ENCODE measurements around the gene IGF1R.

IGF1R gene

GRCh38 chr15:98755138-98755537 lies 106.8 kb downstream of the IGF1R start:
- intact Hi-C loops (cut with micrococcal nuclease): no loop called here
- H3K27ac Mint-ChIP-seq: no peak overlapping the region
- no peaks in the 10 kb centered on the region for H3K36me3 Mint-ChIP-seq (ENCODE audit: low read depth)

GRCh38 chr15:98755781-98756180 lies 107.4 kb downstream of the IGF1R start:
- H3K9me3 Mint-ChIP-seq: no peaks in the 10 kb centered on the region
- no peak overlapping the region for H3K27ac Mint-ChIP-seq
- H3K27me3 Mint-ChIP-seq: no peaks in the 10 kb centered on the region
- peaks cover 25% of the 10 kb centered on the region for H3K4me1 Mint-ChIP-seq (ENCODE audit: low read depth)
- intact Hi-C loops (cut with micrococcal nuclease): no loop called here
- H3K36me3 Mint-ChIP-seq (ENCODE audit: low read depth): no peaks in the 10 kb centered on the region
- no peak overlapping the region for H3K4me3 Mint-ChIP-seq

More at GRCh38 chr15:98755138-98755537, 106.8 kb downstream of the IGF1R start:
- no peaks in the 10 kb centered on the region for H3K9me3 Mint-ChIP-seq
- H3K27me3 Mint-ChIP-seq: no peaks in the 10 kb centered on the region
- H3K4me1 Mint-ChIP-seq (ENCODE audit: low read depth): peaks cover 25% of the 10 kb centered on the region
- no peak overlapping the region for H3K4me3 Mint-ChIP-seq

- Mint-ChIP-seq H3K36me3 (ENCODE audit: low read depth) (no peaks in the 10 kb centered on the region), H3K4me3 (no peak overlapping the region), H3K9me3 (no peaks in the 10 kb centered on the region), H3K4me1 (ENCODE audit: low read depth) (peaks cover 30% of the 10 kb centered on the region), H3K27ac (peak overlapping the region; percentile 1), H3K27me3 (no peaks in the 10 kb centered on the region)
- intact Hi-C loops (cut with micrococcal nuclease): no loop called here
These were observed 109.9 kb downstream of the IGF1R start for GRCh38 chr15:98758224-98758623.

- no peaks in the 10 kb centered on the region for H3K36me3 Mint-ChIP-seq (ENCODE audit: low read depth)
- H3K27ac Mint-ChIP-seq: no peak overlapping the region
- intact Hi-C loops (cut with micrococcal nuclease): no loop called here
- H3K27me3 Mint-ChIP-seq: no peaks in the 10 kb centered on the region
- H3K4me1 Mint-ChIP-seq (ENCODE audit: low read depth): peaks cover 22% of the 10 kb centered on the region
- no peak overlapping the region for H3K4me3 Mint-ChIP-seq
- H3K9me3 Mint-ChIP-seq: no peaks in the 10 kb centered on the region
These were observed 110.9 kb downstream of the IGF1R start for GRCh38 chr15:98759277-98759676.

- no peak overlapping the region for H3K27ac Mint-ChIP-seq
- no peaks in the 10 kb centered on the region for H3K9me3 Mint-ChIP-seq
- no peak overlapping the region for H3K4me3 Mint-ChIP-seq
- no peaks in the 10 kb centered on the region for H3K27me3 Mint-ChIP-seq
- H3K4me1 Mint-ChIP-seq (ENCODE audit: low read depth): peaks cover 15% of the 10 kb centered on the region
- no peaks in the 10 kb centered on the region for H3K36me3 Mint-ChIP-seq (ENCODE audit: low read depth)
- intact Hi-C loops (cut with micrococcal nuclease): no loop called here
These were observed 111.9 kb downstream of the IGF1R start for GRCh38 chr15:98760112-98760826.

GRCh38 chr15:98760975-98761374 lies 112.6 kb downstream of the IGF1R start:
- Mint-ChIP-seq H3K27ac (no peak overlapping the region), H3K4me3 (no peak overlapping the region), H3K36me3 (ENCODE audit: low read depth) (no peaks in the 10 kb centered on the region), H3K27me3 (no peaks in the 10 kb centered on the region), H3K4me1 (ENCODE audit: low read depth) (peaks cover 16% of the 10 kb centered on the region), H3K9me3 (no peaks in the 10 kb centered on the region)
- intact Hi-C loops (cut with micrococcal nuclease): no loop called here

- Mint-ChIP-seq H3K4me3 (no peak overlapping the region), H3K27me3 (no peaks in the 10 kb centered on the region), H3K9me3 (no peaks in the 10 kb centered on the region), H3K4me1 (ENCODE audit: low read depth) (peaks cover 13% of the 10 kb centered on the region), H3K27ac (no peak overlapping the region), H3K36me3 (ENCODE audit: low read depth) (no peaks in the 10 kb centered on the region)
- intact Hi-C loops (cut with micrococcal nuclease): no loop called here
These were observed 114.8 kb downstream of the IGF1R start for GRCh38 chr15:98763179-98763578.

- Mint-ChIP-seq H3K4me1 (ENCODE audit: low read depth) (peaks cover 9% of the 10 kb centered on the region), H3K36me3 (ENCODE audit: low read depth) (no peaks in the 10 kb centered on the region), H3K27me3 (no peaks in the 10 kb centered on the region), H3K4me3 (no peak overlapping the region), H3K9me3 (no peaks in the 10 kb centered on the region), H3K27ac (no peak overlapping the region)
- intact Hi-C loops (cut with micrococcal nuclease): no loop called here
These were observed 116.0 kb downstream of the IGF1R start for GRCh38 chr15:98764291-98764690.

GRCh38 chr15:98765610-98766009 lies 117.3 kb downstream of the IGF1R start:
- intact Hi-C loops (cut with micrococcal nuclease): no loop called here
- Mint-ChIP-seq H3K36me3 (ENCODE audit: low read depth) (no peaks in the 10 kb centered on the region), H3K4me3 (no peak overlapping the region), H3K4me1 (ENCODE audit: low read depth) (peaks cover 14% of the 10 kb centered on the region), H3K9me3 (no peaks in the 10 kb centered on the region), H3K27me3 (no peaks in the 10 kb centered on the region), H3K27ac (no peak overlapping the region)

GRCh38 chr15:98767692-98768091 lies 119.4 kb downstream of the IGF1R start:
- H3K27ac Mint-ChIP-seq: no peak overlapping the region
- intact Hi-C loops (cut with micrococcal nuclease): no loop called here
- no peaks in the 10 kb centered on the region for H3K27me3 Mint-ChIP-seq
- no peak overlapping the region for H3K4me3 Mint-ChIP-seq
- H3K4me1 Mint-ChIP-seq (ENCODE audit: low read depth): peaks cover 9% of the 10 kb centered on the region
- no peaks in the 10 kb centered on the region for H3K9me3 Mint-ChIP-seq
- H3K36me3 Mint-ChIP-seq (ENCODE audit: low read depth): no peaks in the 10 kb centered on the region

GRCh38 chr15:98769867-98770266 lies 121.5 kb downstream of the IGF1R start:
- Mint-ChIP-seq H3K4me3 (no peak overlapping the region), H3K27ac (no peak overlapping the region), H3K4me1 (ENCODE audit: low read depth) (peaks cover 19% of the 10 kb centered on the region), H3K36me3 (ENCODE audit: low read depth) (no peaks in the 10 kb centered on the region), H3K9me3 (no peaks in the 10 kb centered on the region), H3K27me3 (no peaks in the 10 kb centered on the region)
- intact Hi-C loops (cut with micrococcal nuclease): loop anchor here (10.0 kb wide), 1 partner anchor 285 kb away; no protein-coding TSS in a partner anchor

GRCh38 chr15:98770984-98771383 lies 122.6 kb downstream of the IGF1R start:
- Mint-ChIP-seq H3K4me3 (no peak overlapping the region), H3K4me1 (ENCODE audit: low read depth) (peaks cover 15% of the 10 kb centered on the region), H3K9me3 (no peaks in the 10 kb centered on the region), H3K27ac (no peak overlapping the region), H3K27me3 (no peaks in the 10 kb centered on the region), H3K36me3 (ENCODE audit: low read depth) (no peaks in the 10 kb centered on the region)
- intact Hi-C loops (cut with micrococcal nuclease): loop anchor here (10.0 kb wide), 1 partner anchor 284 kb away; no protein-coding TSS in a partner anchor

GRCh38 chr15:98771541-98771940 lies 123.2 kb downstream of the IGF1R start:
- Mint-ChIP-seq H3K36me3 (ENCODE audit: low read depth) (no peaks in the 10 kb centered on the region), H3K4me3 (no peak overlapping the region), H3K27ac (no peak overlapping the region), H3K9me3 (no peaks in the 10 kb centered on the region), H3K27me3 (no peaks in the 10 kb centered on the region), H3K4me1 (ENCODE audit: low read depth) (peaks cover 18% of the 10 kb centered on the region)
- intact Hi-C loops (cut with micrococcal nuclease): loop anchor here (10.0 kb wide), 1 partner anchor 283 kb away; no protein-coding TSS in a partner anchor

GRCh38 chr15:98772895-98773294 lies 124.6 kb downstream of the IGF1R start:
- Mint-ChIP-seq H3K27ac (no peak overlapping the region), H3K27me3 (no peaks in the 10 kb centered on the region), H3K4me1 (ENCODE audit: low read depth) (peaks cover 32% of the 10 kb centered on the region), H3K36me3 (ENCODE audit: low read depth) (no peaks in the 10 kb centered on the region), H3K4me3 (no peak overlapping the region), H3K9me3 (no peaks in the 10 kb centered on the region)
- intact Hi-C loops (cut with micrococcal nuclease): loop anchor here (10.0 kb wide), 1 partner anchor 282 kb away; no protein-coding TSS in a partner anchor

- no peaks in the 10 kb centered on the region for H3K36me3 Mint-ChIP-seq (ENCODE audit: low read depth)
- no peak overlapping the region for H3K27ac Mint-ChIP-seq
- peaks cover 32% of the 10 kb centered on the region for H3K4me1 Mint-ChIP-seq (ENCODE audit: low read depth)
- H3K9me3 Mint-ChIP-seq: no peaks in the 10 kb centered on the region
- intact Hi-C loops (cut with micrococcal nuclease): loop anchor here (10.0 kb wide), 1 partner anchor 281 kb away; no protein-coding TSS in a partner anchor
- H3K27me3 Mint-ChIP-seq: no peaks in the 10 kb centered on the region
- H3K4me3 Mint-ChIP-seq: no peak overlapping the region
These were observed 125.3 kb downstream of the IGF1R start for GRCh38 chr15:98773616-98774015.
